PC-9 (cell line): Measurements from ENCODE around the gene JPH4.

Source experiments
- CTCF ChIP-seq: fragments of 200-600 bp; sonication (generic); conservative IDR thresholded peaks from 2 replicates; pipeline ENCODE4 v1.6.1; 2017; ENCODE audit warnings: mixed run types, antibody characterized with exemption, mild to moderate bottlenecking, moderate library complexity
- EZH2 ChIP-seq: fragments of 200-600 bp; sonication (generic); IDR thresholded peaks from 2 replicates; pipeline ENCODE4 v1.8.0; 2017; ENCODE audit warnings: antibody characterized with exemption, low read depth

GRCh38 chr14:23540141-23540469 lies 38.5 kb downstream of the JPH4 start:
- no peak for TF ChIP-seq CTCF
- no peak for TF ChIP-seq EZH2
